PC-9 (cell line): ENCODE measurements around the gene MYL6. TPM values are rescaled to one million over a fixed set of nuclear protein-coding genes. Genes with fewer than 3 reads are reported as not detected.
"Not testable (repeated sequence)": the region's sequence is repeated elsewhere in the genome, so short reads cannot be mapped to it uniquely, and the experiment has no call there.

ENCODE experiments used
- BruUV-seq: library from RNA; stranded (reverse); fragments of 400-500 nt; replicated peaks from 2 replicates; lab custom pipeline; 2021; lab: Mats Ljungman, UMichigan
- CTCF ChIA-PET: fragments of 300-600 bp; sonication (Branson Sonifier 250); formaldehyde crosslinking; loops from one replicate; lab custom pipeline; 2022; ENCODE audit warnings: antibody characterized with exemption; lab: Charles Lee
- POLR2A ChIA-PET: fragments of 300-600 bp; sonication (Branson Sonifier 250); formaldehyde crosslinking; loops from one replicate; lab custom pipeline; 2022; ENCODE audit warnings: antibody characterized with exemption; ENCODE audit not compliant: unreplicated experiment; lab: Charles Lee
- DNase-seq, 2 experiments: peaks; one replicate each; pipeline versions ENCODE4 v3.0.0 to v3.0.0-alpha.2; 2015 to 2022; ENCODE audit warnings: mixed read lengths in 1 of 2
- H2AFZ ChIP-seq: fragments of 200-600 bp; sonication (generic); 2 replicates; pipeline ENCODE4 v1.8.1; 2017; ENCODE audit warnings: antibody characterized with exemption
- H3F3A ChIP-seq: fragments of 200-600 bp; sonication (generic); 2 replicates; pipeline ENCODE4 v1.8.1; 2017; ENCODE audit warnings: antibody characterized with exemption, mild to moderate bottlenecking, low read depth; ENCODE audit not compliant: insufficient read depth
- H3K27ac ChIP-seq: fragments of 200-600 bp; sonication (generic); 2 replicates; pipeline ENCODE4 v1.6.1; 2016; ENCODE audit warnings: mixed run types
- H3K27me3 ChIP-seq: fragments of 200-600 bp; sonication (generic); 2 replicates; pipeline ENCODE4 v1.6.1; 2016; ENCODE audit warnings: low read depth, mixed run types; ENCODE audit not compliant: insufficient read depth
- H3K36me3 ChIP-seq: fragments of 200-600 bp; sonication (generic); 2 replicates; pipeline ENCODE4 v1.6.1; 2016; ENCODE audit warnings: low read depth, mixed run types
- H3K4me1 ChIP-seq: fragments of 200-600 bp; sonication (generic); replicated peaks from 2 replicates; pipeline ENCODE4 v1.6.1; 2016; ENCODE audit warnings: mixed run types; ENCODE audit not compliant: insufficient read depth
- H3K4me2 ChIP-seq: fragments of 200-600 bp; sonication (generic); 2 replicates; pipeline ENCODE4 v1.6.1; 2017; ENCODE audit warnings: mixed run types
- H3K4me3 ChIP-seq: fragments of 200-600 bp; sonication (generic); 2 replicates; pipeline ENCODE4 v1.6.1; 2016; ENCODE audit warnings: mixed run types
- H3K79me2 ChIP-seq: fragments of 200-600 bp; sonication (generic); 2 replicates; pipeline ENCODE4 v1.6.1; 2017; ENCODE audit warnings: low read depth, mixed run types
- H3K9me2 ChIP-seq: fragments of 200-600 bp; sonication (generic); 2 replicates; pipeline ENCODE4 v1.8.1; 2017; ENCODE audit warnings: mild to moderate bottlenecking; ENCODE audit not compliant: insufficient read depth
- H3K9me3 ChIP-seq: fragments of 200-600 bp; sonication (generic); 2 replicates; pipeline ENCODE4 v1.8.1; 2016; ENCODE audit warnings: low read depth; ENCODE audit not compliant: insufficient read depth
- H4K20me1 ChIP-seq: fragments of 200-600 bp; sonication (generic); 2 replicates; pipeline ENCODE4 v1.8.1; 2017; ENCODE audit not compliant: insufficient read depth
- EZH2 ChIP-seq: fragments of 200-600 bp; sonication (generic); IDR thresholded peaks from 2 replicates; pipeline ENCODE4 v1.8.0; 2017; ENCODE audit warnings: antibody characterized with exemption, low read depth
- intact Hi-C: fragments of 100-400 bp; cut with micrococcal nuclease; formaldehyde crosslinking; loops from one replicate; pipeline ENCODE4 v1.10.0; 2022; ENCODE audit not compliant: unreplicated experiment
- total RNA-seq: library from RNA; stranded (reverse); gene quantifications from 2 replicates; pipeline ENCODE4 v1.2.3, GENCODE V29; 2021
- TF ChIP-seq, protein P1 (sequence below): fragments of 200-600 bp; sonication (generic); conservative IDR thresholded peaks from 2 replicates; pipeline ENCODE4 v1.6.1; 2017; ENCODE audit warnings: mixed run types, antibody characterized with exemption, mild to moderate bottlenecking, moderate library complexity

The MYL6 gene
- total RNA-seq, 1 experiment from 2014 or later = 666 TPM

DNA sequence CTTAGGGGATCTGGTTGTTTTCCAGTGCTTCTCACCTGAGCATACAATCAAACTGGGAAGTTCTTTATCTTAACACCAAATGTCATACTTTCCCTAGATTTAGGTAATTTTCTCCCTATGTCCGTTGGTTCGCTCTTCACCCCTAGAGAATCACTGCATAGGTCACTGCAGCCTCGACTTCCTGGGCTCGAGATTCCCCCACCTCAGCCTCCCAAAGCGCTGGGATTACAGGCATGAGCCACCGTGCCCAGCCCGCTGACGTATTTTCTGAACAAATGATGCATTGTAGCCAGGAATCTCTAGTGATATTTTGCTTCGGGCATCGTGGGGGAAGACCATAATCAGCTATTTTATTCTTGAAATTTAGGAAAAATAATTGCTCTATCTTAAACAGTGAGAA lies 42.8 kb upstream of the MYL6 start:
- Histone ChIP-seq H3K27ac (peak overlapping the region; percentile 96), H3K79me2 (peaks cover 19% of the 10 kb centered on the region), H3K4me1 (peaks cover 24% of the 10 kb centered on the region), H3K4me2 (peak overlapping the region; percentile 89), H3K36me3 (peaks cover 21% of the 10 kb centered on the region), H3K9me3 (no peaks in the 10 kb centered on the region), H3K27me3 (no peaks in the 10 kb centered on the region), H3K4me3 (peak overlapping the region; percentile 98), H3K9me2 (no peaks in the 10 kb centered on the region), H2AFZ (peak overlapping the region; percentile 85), H4K20me1 (no peaks in the 10 kb centered on the region), H3F3A (peaks cover 74% of the 10 kb centered on the region)
- TF ChIP-seq, protein P1, sequence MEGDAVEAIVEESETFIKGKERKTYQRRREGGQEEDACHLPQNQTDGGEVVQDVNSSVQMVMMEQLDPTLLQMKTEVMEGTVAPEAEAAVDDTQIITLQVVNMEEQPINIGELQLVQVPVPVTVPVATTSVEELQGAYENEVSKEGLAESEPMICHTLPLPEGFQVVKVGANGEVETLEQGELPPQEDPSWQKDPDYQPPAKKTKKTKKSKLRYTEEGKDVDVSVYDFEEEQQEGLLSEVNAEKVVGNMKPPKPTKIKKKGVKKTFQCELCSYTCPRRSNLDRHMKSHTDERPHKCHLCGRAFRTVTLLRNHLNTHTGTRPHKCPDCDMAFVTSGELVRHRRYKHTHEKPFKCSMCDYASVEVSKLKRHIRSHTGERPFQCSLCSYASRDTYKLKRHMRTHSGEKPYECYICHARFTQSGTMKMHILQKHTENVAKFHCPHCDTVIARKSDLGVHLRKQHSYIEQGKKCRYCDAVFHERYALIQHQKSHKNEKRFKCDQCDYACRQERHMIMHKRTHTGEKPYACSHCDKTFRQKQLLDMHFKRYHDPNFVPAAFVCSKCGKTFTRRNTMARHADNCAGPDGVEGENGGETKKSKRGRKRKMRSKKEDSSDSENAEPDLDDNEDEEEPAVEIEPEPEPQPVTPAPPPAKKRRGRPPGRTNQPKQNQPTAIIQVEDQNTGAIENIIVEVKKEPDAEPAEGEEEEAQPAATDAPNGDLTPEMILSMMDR = no peak
- no peak for TF ChIP-seq EZH2
- ChIA-PET CTCF (interaction anchor here (0.5 kb wide), 1 partner anchor 71 kb away, joined by 4 read pairs; no protein-coding TSS in a partner anchor), POLR2A (interaction anchor here (0.6 to 0.7 kb wide), 2 partner anchors 184 to 187 kb away, joined by 4 to 8 read pairs; no protein-coding TSS in a partner anchor)
- no peak for DNase-seq
- intact Hi-C loops = loop anchor here (5.0 kb wide), 3 partner anchors 42 to 892 kb away; partner anchors contain the start of genes MYL6, RAB5B and ZBTB39
- no TSS peak for BruUV-seq

DNA sequence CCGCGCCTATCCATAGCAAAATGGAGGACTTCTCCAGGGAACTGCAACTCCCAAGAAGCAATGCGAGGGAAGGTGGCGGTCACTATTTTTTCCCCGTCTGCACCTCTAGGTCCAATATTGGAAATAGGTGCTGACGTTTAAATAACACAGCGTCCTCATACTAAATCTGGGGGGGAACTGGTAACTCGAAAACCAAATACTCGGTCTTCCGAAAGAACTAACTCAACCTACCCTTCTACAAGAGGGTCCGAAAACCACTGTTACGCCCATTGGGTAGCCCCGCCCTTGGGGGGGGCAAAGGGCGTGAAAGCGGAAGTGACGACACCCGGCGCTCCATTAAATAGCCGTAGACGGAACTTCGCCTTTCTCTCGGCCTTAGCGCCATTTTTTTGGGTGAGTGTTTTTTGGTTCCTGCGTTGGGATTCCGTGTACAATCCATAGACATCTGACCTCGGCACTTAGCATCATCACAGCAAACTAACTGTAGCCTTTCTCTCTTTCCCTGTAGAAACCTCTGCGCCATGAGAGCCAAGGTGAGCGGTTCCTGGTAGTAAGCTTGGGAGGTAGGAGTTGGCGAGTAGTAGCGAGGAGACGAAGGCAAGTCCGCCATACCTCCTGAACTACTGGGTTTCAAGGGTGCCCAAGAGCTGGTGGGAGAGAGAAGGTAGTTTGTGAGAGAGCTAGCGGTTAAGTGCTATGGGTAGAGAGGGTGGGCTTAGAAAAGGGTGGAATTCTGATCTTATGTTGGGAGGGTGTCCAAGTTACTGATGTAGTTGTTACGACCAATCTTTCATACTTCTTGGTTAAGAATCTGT lies 41.7 kb upstream of the MYL6 start, which contains the start of gene RPL41:
RPL41 (plus strand) TSS at position 367 of the 815 bp plus-strand sequence.
- TF ChIP-seq, protein P1 = 0 out of 2 replicates have a peak, but pooled peaks have one; percentile 18
- TF ChIP-seq EZH2 = no peak
- ChIA-PET POLR2A (interaction anchor here (0.6 to 1.0 kb wide), 2 partner anchors 13 to 69 kb away, joined by 4 to 9 read pairs; no protein-coding TSS in a partner anchor), CTCF (interaction anchor here (1.1 kb wide), 1 partner anchor 73 kb away, joined by 3 read pairs; the partner anchor contains the start of gene SMARCC2)
- Histone ChIP-seq H3K27me3 (no peaks in the 10 kb centered on the region), H3K79me2 (peaks cover 19% of the 10 kb centered on the region), H2AFZ (peak within 1 kb of the TSS; percentile 85), H3K27ac (peak within 1 kb of the TSS; percentile 96), H3K4me1 (peaks cover 26% of the 10 kb centered on the region), H4K20me1 (no peaks in the 10 kb centered on the region), H3K9me2 (no peaks in the 10 kb centered on the region), H3K9me3 (no peaks in the 10 kb centered on the region), H3K4me3 (peak within 1 kb of the TSS; percentile 98), H3K4me2 (peak within 1 kb of the TSS; percentile 89), H3K36me3 (peaks cover 10% of the 10 kb centered on the region; the same call in 1 of the 2 replicates), H3F3A (peaks cover 63% of the 10 kb centered on the region)
- peak; percentile 79 to 91 for DNase-seq
- BruUV-seq = no TSS peak
- intact Hi-C loops = loop anchor here (1.0 to 5.0 kb wide), 5 partner anchors 37 to 891 kb away; partner anchors contain the start of genes MYL6, RAB5B, RPS26 and ZBTB39

DNA sequence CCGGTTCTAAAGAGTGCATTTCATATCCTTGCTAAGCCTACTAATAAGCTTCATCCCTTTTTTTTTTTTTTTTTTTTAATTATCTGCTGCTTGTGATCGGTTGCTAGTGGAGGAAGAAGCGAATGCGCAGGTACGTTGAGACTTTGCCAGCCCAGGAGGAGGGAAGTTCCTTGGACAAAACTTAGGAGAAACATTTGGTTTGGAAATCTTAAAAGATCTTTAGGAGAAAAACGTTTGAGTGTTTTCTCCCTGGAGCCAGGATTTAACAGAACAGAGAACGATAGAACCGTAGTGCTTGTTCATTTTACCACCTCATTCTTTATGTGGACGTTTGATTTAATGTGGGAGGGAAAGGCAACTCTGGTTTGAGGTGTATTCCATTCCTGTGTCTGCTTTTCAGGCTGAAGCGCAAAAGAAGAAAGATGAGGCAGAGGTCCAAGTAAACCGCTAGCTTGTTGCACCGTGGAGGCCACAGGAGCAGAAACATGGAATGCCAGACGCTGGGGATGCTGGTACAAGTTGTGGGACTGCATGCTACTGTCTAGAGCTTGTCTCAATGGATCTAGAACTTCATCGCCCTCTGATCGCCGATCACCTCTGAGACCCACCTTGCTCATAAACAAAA lies 41.0 kb upstream of the MYL6 start:
- POLR2A ChIA-PET = interaction anchor here (0.6 to 1.0 kb wide), 3 partner anchors 13 to 68 kb away, joined by 3 to 9 read pairs (median 4); no protein-coding TSS in a partner anchor
- H3K9me2 ChIP-seq, H3K9me3 ChIP-seq, DNase-seq, H3K27me3 ChIP-seq, H4K20me1 ChIP-seq, H2AFZ ChIP-seq, H3K36me3 ChIP-seq: not testable (repeated sequence)
- TSS peak; percentile 93 for BruUV-seq
- peak overlapping the region; percentile 89 for H3K4me2 ChIP-seq
- CTCF ChIA-PET = interaction anchor here (0.6 to 1.6 kb wide), 3 partner anchors 12 to 379 kb away, joined by 3 to 13 read pairs (median 3); partner anchors contain the start of gene PA2G4
- peaks cover 19% of the 10 kb centered on the region for H3K79me2 ChIP-seq
- peak overlapping the region; percentile 96 for H3K27ac ChIP-seq
- H3K4me3 ChIP-seq = peak overlapping the region; percentile 98
- intact Hi-C loops = loop anchor here (2.0 to 5.0 kb wide), 4 partner anchors 40 to 890 kb away; partner anchors contain the start of genes MYL6, RAB5B, RPS26 and ZBTB39
- peaks cover 58% of the 10 kb centered on the region for H3F3A ChIP-seq
- peaks cover 26% of the 10 kb centered on the region for H3K4me1 ChIP-seq
